OCI-LY7 (cell line): Measurements from ENCODE around the gene FARP2.

ENCODE experiments used
- EZH2phosphoT487 ChIP-seq: fragments of 200-600 bp; sonication (generic); IDR thresholded peaks from 2 replicates; pipeline ENCODE4 v1.6.1; 2018; ENCODE audit warnings: low read depth, borderline replicate concordance, mild to moderate bottlenecking, mixed run types, antibody characterized with exemption, low read length, moderate library complexity, mixed read lengths
- TF ChIP-seq, protein P1 (sequence below): fragments of 200-600 bp; sonication (generic); conservative IDR thresholded peaks from 2 replicates; pipeline ENCODE4 v1.5.1; 2014; ENCODE audit warnings: mild to moderate bottlenecking, antibody characterized with exemption, low read length, moderate library complexity, mixed read lengths

GRCh38 chr2:241467777-241468475 is 111.8 kb downstream of the FARP2 start:
- TF ChIP-seq, protein P1, sequence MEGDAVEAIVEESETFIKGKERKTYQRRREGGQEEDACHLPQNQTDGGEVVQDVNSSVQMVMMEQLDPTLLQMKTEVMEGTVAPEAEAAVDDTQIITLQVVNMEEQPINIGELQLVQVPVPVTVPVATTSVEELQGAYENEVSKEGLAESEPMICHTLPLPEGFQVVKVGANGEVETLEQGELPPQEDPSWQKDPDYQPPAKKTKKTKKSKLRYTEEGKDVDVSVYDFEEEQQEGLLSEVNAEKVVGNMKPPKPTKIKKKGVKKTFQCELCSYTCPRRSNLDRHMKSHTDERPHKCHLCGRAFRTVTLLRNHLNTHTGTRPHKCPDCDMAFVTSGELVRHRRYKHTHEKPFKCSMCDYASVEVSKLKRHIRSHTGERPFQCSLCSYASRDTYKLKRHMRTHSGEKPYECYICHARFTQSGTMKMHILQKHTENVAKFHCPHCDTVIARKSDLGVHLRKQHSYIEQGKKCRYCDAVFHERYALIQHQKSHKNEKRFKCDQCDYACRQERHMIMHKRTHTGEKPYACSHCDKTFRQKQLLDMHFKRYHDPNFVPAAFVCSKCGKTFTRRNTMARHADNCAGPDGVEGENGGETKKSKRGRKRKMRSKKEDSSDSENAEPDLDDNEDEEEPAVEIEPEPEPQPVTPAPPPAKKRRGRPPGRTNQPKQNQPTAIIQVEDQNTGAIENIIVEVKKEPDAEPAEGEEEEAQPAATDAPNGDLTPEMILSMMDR, result no peak
- no peak for TF ChIP-seq EZH2phosphoT487
